Spleen (tissue), 11 donors: ENCODE measurements around the gene TMEM91. TPM values are rescaled to one million over a fixed set of nuclear protein-coding genes. Genes with fewer than 3 reads are reported as not detected.
A peak's percentile ranks its signal among the peaks of the same experiment; 100 is the strongest.

ENCODE experiments used
- DNase-seq: peaks from one replicate; pipeline ENCODE4 v3.0.0-alpha.2; 2020
- H3K27ac ChIP-seq, 8 donors: fragments of 200-600 bp; sonication (generic) in 7 of 8; 1 replicate in 4 of 8; 2 replicates in 4 of 8; pipeline versions ENCODE4 v1.5.0 to v1.8.0; 2016 to 2021; ENCODE audit warnings: inconsistent platforms in 4 of 8, mild to moderate bottlenecking in 4 of 8, moderate library complexity in 1 of 8
- H3K27me3 ChIP-seq, 7 donors: fragments of 200-600 bp; sonication (generic) in 6 of 7; replicated peaks in 1 of 7; 1 replicate in 4 of 7; 2 replicates in 3 of 7; pipeline versions ENCODE4 v1.5.0 to v1.8.0; 2016 to 2021; ENCODE audit warnings: inconsistent platforms in 3 of 7, mild to moderate bottlenecking in 1 of 7
- H3K36me3 ChIP-seq, 6 donors: fragments of 200-600 bp; sonication (generic) in 5 of 6; 1 replicate in 4 of 6; 2 replicates in 2 of 6; pipeline versions ENCODE4 v1.5.0 to v1.8.0; 2016 to 2021; ENCODE audit warnings: inconsistent platforms in 2 of 6
- H3K4me1 ChIP-seq, 6 donors: fragments of 200-600 bp; sonication (generic) in 5 of 6; 1 replicate in 3 of 6; 2 replicates in 3 of 6; pipeline versions ENCODE4 v1.5.0 to v1.8.0; 2016 to 2021; ENCODE audit warnings: inconsistent platforms in 3 of 6
- H3K4me3 ChIP-seq, 8 donors: fragments of 200-600 bp; sonication (generic) in 7 of 8; 1 replicate in 4 of 8; 2 replicates in 4 of 8; pipeline versions ENCODE4 v1.5.0 to v1.8.0; 2016 to 2021; ENCODE audit warnings: inconsistent platforms in 4 of 8, mild to moderate bottlenecking in 4 of 8, moderate library complexity in 2 of 8
- H3K9me3 ChIP-seq, 8 donors: fragments of 200-600 bp; sonication (generic) in 7 of 8; 1 replicate in 4 of 8; 2 replicates in 4 of 8; pipeline versions ENCODE4 v1.5.0 to v1.8.0; 2016 to 2021; ENCODE audit warnings: inconsistent platforms in 4 of 8
- CTCF ChIP-seq, 11 experiments: fragments of 200-600 bp in 7 of 11; fragments of 450-650 bp in 4 of 11; sonication (generic) in 4 of 11; IDR thresholded peaks in 8 of 11; conservative IDR thresholded peaks in 3 of 11; 1 replicate in 7 of 11; 2 replicates in 4 of 11; pipeline versions ENCODE4 v1.4.0 to v1.8.0; 2016 to 2021; ENCODE audit warnings: antibody characterized with exemption in 11 of 11, inconsistent platforms in 4 of 11, mild to moderate bottlenecking in 1 of 11
- POLR2A ChIP-seq, 3 donors: fragments of 450-650 bp; IDR thresholded peaks; one replicate each; pipeline ENCODE4 v1.5.1; 2017; ENCODE audit warnings: antibody characterized with exemption in 3 of 3, mild to moderate bottlenecking in 1 of 3
- POLR2AphosphoS5 ChIP-seq, 3 donors: sonication (generic); formaldehyde crosslinking; IDR thresholded peaks; one replicate each; pipeline ENCODE4 v1.5.1; 2017; ENCODE audit warnings: antibody characterized with exemption in 3 of 3
- WGBS, 5 donors: extraction: QIAGEN DNeasy Blood & Tissue Kit in 3 of 5; methylation state at CpG; one replicate each; pipeline versions ENCODE4 v1.1.5 to v1.1.7; 2013 to 2018; 5-methylcytosine and 5-hydroxymethylcytosine counted together
- intact Hi-C: fragments of 100-400 bp; cut with DNase I; formaldehyde crosslinking; loops from one replicate; pipeline ENCODE4 v1.15.0; 2023; ENCODE audit warnings: low total_unique reads
- polyA plus RNA-seq, 3 donors: library from polyadenylated mRNA; stranded (reverse); fragments of 200-250 nt; gene quantifications; one replicate each; pipeline ENCODE4 v1.2.1, GENCODE V29; 2013
- total RNA-seq, 7 donors: library from RNA; depleted of rRNA in 3 of 7; stranded (reverse); fragments of >200 nt in 3 of 7; fragmentation: NEBNext Ultra II Directional in 4 of 7; extraction: Animal tissue kit (Norgen Biotek cat#: 25700) in 4 of 7; gene quantifications; one replicate each; pipeline versions ENCODE4 v1.1.0 to v1.2.1, GENCODE V29; 2016 to 2021
- donor health status: healthy with polysubstance abuse.
- donor health status: DM: no; HTN: no; CAD: no; lungs with moderate emphysema.
- donor health status: DM: no; HTN: no; CAD: no.
- donor health status: Bipolar disorder and iron deficiency.
- donor health status: healthy.
- donor health status: DM: no; HTN: no; CAD: no.
- donor health status: DM: yes; HTN: yes; CAD: no.

The TMEM91 gene
- total and polyA plus RNA-seq, 10 donors = 13.4 to 62.0 (median 26.0) TPM

DNA sequence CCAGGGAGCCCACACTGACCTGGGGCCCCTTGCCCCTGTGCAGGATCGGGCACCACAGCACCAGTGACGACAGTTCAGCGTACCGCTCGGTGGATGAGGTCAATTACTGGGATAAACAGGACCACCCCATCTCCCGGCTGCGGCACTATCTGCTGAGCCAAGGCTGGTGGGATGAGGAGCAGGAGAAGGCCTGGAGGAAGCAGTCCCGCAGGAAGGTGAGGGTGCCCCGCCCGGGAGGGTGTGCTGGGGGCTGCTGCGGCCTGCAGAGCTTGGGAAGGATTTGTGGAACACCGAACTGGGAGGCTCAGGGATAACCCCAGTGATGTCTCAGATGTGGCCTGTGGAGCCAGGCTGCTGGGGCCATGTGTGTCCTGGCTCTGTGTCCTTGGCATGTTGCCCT lies 46.6 kb downstream of the TMEM91 start:
- no peak for DNase-seq
- H3K27ac ChIP-seq = peak overlapping the region in 1 of 8 donors; percentile 93
- H3K27me3 ChIP-seq = no peaks in the 10 kb centered on the region
- H3K36me3 ChIP-seq = peaks cover 0 to 86% (median 73%) of the 10 kb centered on the region in 6 donors
- 89 to 93% (median 92%) methylated on average over 12 of the region's 12 CpGs for WGBS, 5 donors
- intact Hi-C loops = no loop called here
- peaks cover 6 to 97% (median 42%) of the 10 kb centered on the region in 6 donors for H3K4me1 ChIP-seq
- no peaks in the 10 kb centered on the region for H3K9me3 ChIP-seq
- TF ChIP-seq POLR2A (IDR thresholded peaks at IDR 0.05) = no peak
- TF ChIP-seq POLR2AphosphoS5 (IDR thresholded peaks at IDR 0.05) = peak in 1 of 3 donors; percentile 31
- no peak overlapping the region for H3K4me3 ChIP-seq

GRCh38 chr19:41424335-41425173 lies 48.2 kb downstream of the TMEM91 start:
- peak overlapping the region in 6 of 8 donors; percentile 51 to 93 (median 86) for H3K27ac ChIP-seq
- no peak for DNase-seq
- TF ChIP-seq POLR2A (IDR thresholded peaks at IDR 0.05) (no peak), POLR2AphosphoS5 (IDR thresholded peaks at IDR 0.05) (no peak), CTCF (IDR thresholded peaks at IDR 0.05 in 8 of 11, conservative IDR thresholded peaks at IDR 0.05 in 3 of 11) (no peak)
- H3K36me3 ChIP-seq = peaks cover 0 to 70% (median 58%) of the 10 kb centered on the region in 6 donors
- no peaks in the 10 kb centered on the region for H3K27me3 ChIP-seq
- peaks cover 15 to 99% (median 51%) of the 10 kb centered on the region in 6 donors for H3K4me1 ChIP-seq
- intact Hi-C loops = no loop called here
- peak overlapping the region in 5 of 8 donors; percentile 7 to 67 (median 43) for H3K4me3 ChIP-seq
- 63 to 79% (median 72%) methylated on average over 15 to 21 of the region's 21 CpGs for WGBS, 5 donors
- no peaks in the 10 kb centered on the region for H3K9me3 ChIP-seq

DNA sequence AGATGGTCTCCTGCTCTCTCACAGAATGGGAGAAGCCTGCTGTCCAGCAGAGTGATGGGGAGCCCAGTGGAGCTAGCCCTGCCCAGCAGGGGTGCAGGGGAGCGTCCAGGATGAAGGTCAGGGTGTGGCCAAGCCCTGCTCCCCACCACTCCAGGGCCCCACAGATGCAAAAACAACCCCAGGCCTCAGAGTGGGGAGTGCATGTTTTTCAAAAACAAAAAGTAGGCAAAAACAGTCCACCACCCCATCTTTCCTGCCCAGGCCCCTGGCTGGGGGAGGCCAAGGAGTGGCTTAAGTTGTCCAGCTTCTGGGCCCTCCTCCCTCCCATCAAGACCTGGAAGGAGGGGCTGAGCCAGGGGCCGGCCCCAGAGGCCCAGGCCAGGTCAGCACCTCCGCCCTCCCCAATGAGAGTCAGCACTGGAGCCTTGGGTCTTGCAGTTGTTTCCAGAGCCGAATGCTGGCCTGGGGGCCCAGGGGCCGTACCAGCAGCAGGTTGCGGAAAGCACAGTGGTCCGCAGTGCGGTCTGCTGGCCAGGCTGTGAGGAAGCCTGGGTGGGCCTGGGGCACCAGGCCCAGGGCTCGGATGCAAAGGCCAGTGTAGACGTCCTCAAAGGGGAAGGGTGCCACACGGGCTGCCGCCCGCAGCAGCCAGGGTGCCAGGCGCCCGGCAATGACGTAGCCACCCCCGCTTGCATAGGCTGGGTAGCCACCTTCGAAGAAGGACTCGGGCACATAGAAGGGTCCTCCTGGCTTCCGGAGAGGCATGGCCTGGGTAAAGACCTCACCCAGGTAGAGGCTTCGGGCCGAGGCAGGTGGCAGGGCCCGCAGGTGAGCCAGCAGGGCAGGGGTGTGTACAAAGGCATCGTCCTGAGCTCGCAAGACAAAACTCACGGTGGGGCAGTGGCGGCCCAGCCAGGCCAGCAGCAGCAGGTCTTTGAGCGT lies 49.1 kb downstream of the TMEM91 start:
- no peak for DNase-seq
- Histone ChIP-seq H3K36me3 (peaks cover 0 to 69% (median 50%) of the 10 kb centered on the region in 6 donors), H3K27ac (peak overlapping the region in 6 of 8 donors; percentile 51 to 93 (median 86)), H3K27me3 (no peaks in the 10 kb centered on the region), H3K4me1 (peaks cover 15 to 90% (median 44%) of the 10 kb centered on the region in 6 donors), H3K9me3 (no peaks in the 10 kb centered on the region), H3K4me3 (peak overlapping the region in 5 of 8 donors; percentile 33 to 67 (median 46))
- intact Hi-C loops = no loop called here
- TF ChIP-seq POLR2AphosphoS5 (IDR thresholded peaks at IDR 0.05) (peak in 1 of 3 donors; percentile 16), CTCF (IDR thresholded peaks at IDR 0.05 in 8 of 11, conservative IDR thresholded peaks at IDR 0.05 in 3 of 11) (no peak), POLR2A (IDR thresholded peaks at IDR 0.05) (no peak)
- 78 to 96% (median 88%) methylated on average over 19 to 28 of the region's 28 CpGs for WGBS, 5 donors

GRCh38 chr19:41426116-41426841 lies 49.9 kb downstream of the TMEM91 start:
- WGBS, 5 donors = 79 to 91% (median 85%) methylated on average over 20 to 36 of the region's 36 CpGs
- Histone ChIP-seq H3K4me1 (peaks cover 15 to 86% (median 43%) of the 10 kb centered on the region in 6 donors), H3K27ac (peak overlapping the region in 7 of 8 donors; percentile 77 to 93 (median 85)), H3K36me3 (peaks cover 0 to 69% (median 49%) of the 10 kb centered on the region in 6 donors), H3K4me3 (peak overlapping the region; percentile 28 to 67 (median 42)), H3K9me3 (no peaks in the 10 kb centered on the region), H3K27me3 (no peaks in the 10 kb centered on the region)
- TF ChIP-seq POLR2AphosphoS5 (IDR thresholded peaks at IDR 0.05) (no peak), CTCF (IDR thresholded peaks at IDR 0.05 in 8 of 11, conservative IDR thresholded peaks at IDR 0.05 in 3 of 11) (no peak), POLR2A (IDR thresholded peaks at IDR 0.05) (no peak)
- intact Hi-C loops = no loop called here
- DNase-seq = no peak
